Large intestine (tissue), 12 donors: ENCODE results near the gene POLR3F. TPM values are rescaled to one million over a fixed set of nuclear protein-coding genes. Genes with fewer than 3 reads are reported as not detected.

Experiments used
- DNase-seq, 2 donors: peaks; one replicate each; pipeline versions ENCODE4 v3.0.0 to v3.0.0-alpha.2; 2013
- H3K27ac ChIP-seq: one replicate; pipeline ENCODE4 v1.5.1; 2013; ENCODE audit warnings: low read length
- H3K27me3 ChIP-seq: 2 replicates; pipeline ENCODE4 v1.6.1; 2013; ENCODE audit warnings: low read length; ENCODE audit not compliant: control insufficient read depth, insufficient read depth
- H3K36me3 ChIP-seq: 2 replicates; pipeline ENCODE4 v1.6.1; 2013; ENCODE audit warnings: low read length; ENCODE audit not compliant: control insufficient read depth, insufficient read depth
- H3K4me1 ChIP-seq: one replicate; pipeline ENCODE4 v1.6.1; 2013; ENCODE audit warnings: low read length; ENCODE audit not compliant: control insufficient read depth, insufficient read depth
- H3K4me3 ChIP-seq: one replicate; pipeline ENCODE4 v1.5.1; 2013; ENCODE audit warnings: low read length
- H3K9me3 ChIP-seq: one replicate; pipeline ENCODE4 v1.6.1; 2013; ENCODE audit warnings: mild to moderate bottlenecking, low read depth, low read length, moderate library complexity; ENCODE audit not compliant: control insufficient read depth
- WGBS: methylation state at CpG from one replicate; pipeline ENCODE4 v1.1.5; 2013; ENCODE audit warnings: low lambda C conversion rate; ENCODE audit not compliant: insufficient coverage; 5-methylcytosine and 5-hydroxymethylcytosine counted together
- long read RNA-seq, 11 donors: transcript quantifications; one replicate each; lab custom pipeline, GENCODE V29; 2026
- polyA plus RNA-seq: library from polyadenylated mRNA; unstranded; fragments of 120-200 nt; gene quantifications from one replicate; pipeline ENCODE4 v1.2.1, GENCODE V29; 2013

POLR3F gene, protein sequence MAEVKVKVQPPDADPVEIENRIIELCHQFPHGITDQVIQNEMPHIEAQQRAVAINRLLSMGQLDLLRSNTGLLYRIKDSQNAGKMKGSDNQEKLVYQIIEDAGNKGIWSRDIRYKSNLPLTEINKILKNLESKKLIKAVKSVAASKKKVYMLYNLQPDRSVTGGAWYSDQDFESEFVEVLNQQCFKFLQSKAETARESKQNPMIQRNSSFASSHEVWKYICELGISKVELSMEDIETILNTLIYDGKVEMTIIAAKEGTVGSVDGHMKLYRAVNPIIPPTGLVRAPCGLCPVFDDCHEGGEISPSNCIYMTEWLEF
- 10.6 TPM for polyA plus RNA-seq
- long read RNA-seq, donor 1, partial matches to known transcripts, result 5 of 5 reads
- long read RNA-seq, donor 1, other reads (novel, unspliced or antisense), result 0 of 5 reads
- long read RNA-seq, donor 2, result 0 reads
- long read RNA-seq, donor 3, partial matches to known transcripts, result 0 of 4 reads
- long read RNA-seq, donor 3, other reads (novel, unspliced or antisense), result 0 of 4 reads
- long read RNA-seq, donor 4, result 0 reads
- long read RNA-seq, donor 5, partial matches to known transcripts, result 0 of 3 reads
- long read RNA-seq, donor 5, other reads (novel, unspliced or antisense), result 0 of 3 reads
- long read RNA-seq, donor 6, partial matches to known transcripts, result 0 of 2 reads
- long read RNA-seq, donor 6, other reads (novel, unspliced or antisense), result 0 of 2 reads
- long read RNA-seq, donor 7, partial matches to known transcripts, result 0 of 1 reads
- long read RNA-seq, donor 7, other reads (novel, unspliced or antisense), result 0 of 1 reads
- long read RNA-seq, donor 8, partial matches to known transcripts, result 11 of 14 reads
- long read RNA-seq, donor 8, other reads (novel, unspliced or antisense), result 0 of 14 reads
- long read RNA-seq, donor 9, partial matches to known transcripts, result 11 of 16 reads
- long read RNA-seq, donor 9, other reads (novel, unspliced or antisense), result 0 of 16 reads
- long read RNA-seq, donor 10, transcript POLR3F-201 (9 exons, 2,416 nt), result major isoform, 5 of 5 reads
- long read RNA-seq, donor 10, partial matches to known transcripts, result 0 of 5 reads
- long read RNA-seq, donor 10, other reads (novel, unspliced or antisense), result 0 of 5 reads
- long read RNA-seq, donor 11, result 0 reads

DNA sequence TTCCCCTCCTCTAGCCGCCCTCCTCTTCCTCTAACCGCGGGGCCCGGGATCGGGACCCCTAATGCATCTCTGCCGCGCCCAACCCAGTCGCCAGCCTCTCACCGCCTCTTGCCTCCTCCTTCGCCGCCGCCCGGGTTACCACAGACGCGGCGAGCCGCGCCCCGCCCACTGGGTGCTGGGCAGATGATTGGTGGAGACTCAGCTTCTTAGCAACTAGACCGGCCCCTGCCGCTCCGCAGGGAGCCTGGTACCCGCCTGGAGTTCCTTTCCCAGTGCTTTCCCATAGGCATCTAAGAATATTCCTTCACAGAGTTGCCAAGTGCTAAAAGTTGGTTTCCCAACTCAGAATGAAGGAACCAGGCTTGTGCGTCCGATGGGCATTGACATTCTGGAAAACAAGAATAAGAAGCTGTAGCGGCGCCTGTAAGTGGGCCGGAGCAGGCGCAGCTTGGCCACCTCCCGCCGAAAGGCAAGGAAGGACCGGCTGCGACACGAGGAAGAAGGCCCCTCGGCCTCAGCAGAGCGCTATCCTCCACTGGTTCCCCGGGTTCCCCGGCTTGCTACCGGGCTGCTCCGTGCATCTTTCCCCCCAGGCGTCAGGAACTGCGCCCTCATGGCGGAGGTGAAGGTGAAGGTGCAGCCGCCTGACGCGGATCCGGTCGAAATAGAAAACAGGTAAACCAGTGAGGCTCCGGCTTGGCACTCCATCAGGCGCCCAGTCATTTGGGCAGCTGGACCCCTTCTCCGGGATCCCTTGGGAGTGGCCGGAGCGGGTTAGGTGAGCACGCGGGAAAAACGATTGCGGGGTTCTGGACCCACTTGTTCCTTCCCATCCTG, at the start of gene POLR3F, which contains the start of gene DZANK1:
POLR3F (plus strand) TSS at position 497 of the 837 bp plus-strand sequence; CDS start at position 614, 117 bp downstream.
DZANK1 (minus strand) TSS at position 137 of the 837 bp plus-strand sequence. CDS start 1,672 bp downstream, outside the sequence.
- peak; percentile 96 to 97 for DNase-seq
- Histone ChIP-seq H3K27me3 (no peaks in the 10 kb centered on the region), H3K9me3 (no peaks in the 10 kb centered on the region), H3K4me1 (no peaks in the 10 kb centered on the region), H3K4me3 (peak within 1 kb of the TSS; percentile 91), H3K36me3 (peaks cover 21% of the 10 kb centered on the region), H3K27ac (peak within 1 kb of the TSS; percentile 64)
- WGBS, result 0% methylated on average over 4 of the region's 57 CpGs

DNA sequence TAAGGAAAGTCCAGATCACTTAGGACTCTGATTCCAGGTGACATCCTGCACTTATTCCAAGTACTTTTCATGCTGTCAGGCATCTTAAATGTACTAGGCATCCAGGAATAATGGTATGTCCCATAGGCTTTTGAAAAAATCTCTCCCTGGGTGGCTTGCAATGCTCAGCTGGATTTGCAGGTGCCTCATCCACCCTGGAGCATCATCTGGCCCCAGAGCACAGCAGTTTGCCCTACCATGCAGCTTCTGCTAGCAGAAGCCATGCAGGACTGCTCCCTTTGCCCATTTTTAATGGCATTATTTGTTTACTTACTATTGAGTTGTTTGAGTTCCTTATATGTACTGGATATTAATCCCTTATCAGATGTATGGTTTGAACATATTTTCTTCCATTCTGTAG, 45.6 kb upstream of the POLR3F start:
- Histone ChIP-seq H3K27ac (no peak overlapping the region), H3K9me3 (no peaks in the 10 kb centered on the region), H3K4me1 (no peaks in the 10 kb centered on the region), H3K27me3 (no peaks in the 10 kb centered on the region), H3K4me3 (no peak overlapping the region), H3K36me3 (no peaks in the 10 kb centered on the region)
- DNase-seq, result no peak

DNA sequence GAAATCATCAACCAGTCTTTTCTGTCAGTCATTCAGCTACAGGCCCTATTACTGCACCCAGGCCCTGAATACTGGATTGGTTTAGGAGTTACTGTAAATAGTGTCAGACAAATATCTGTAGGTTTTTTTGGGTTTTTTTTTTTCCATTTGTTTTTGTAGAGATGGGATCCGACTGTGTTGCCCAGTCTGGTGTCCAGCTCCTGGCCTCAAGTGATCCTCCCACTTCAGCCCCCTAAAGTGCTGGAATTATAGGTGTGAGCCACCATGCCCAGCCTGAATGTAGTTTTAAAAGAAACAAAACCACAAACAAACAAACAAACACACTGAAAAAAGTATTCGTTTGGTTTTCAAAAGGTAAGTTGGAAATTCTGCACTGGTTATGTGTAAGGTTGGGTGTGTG, 40.0 kb upstream of the POLR3F start:
- WGBS, result 100% methylated on average over 1 of the region's 2 CpGs
- no peak overlapping the region for H3K4me3 ChIP-seq
- no peak overlapping the region for H3K27ac ChIP-seq
- no peaks in the 10 kb centered on the region for H3K9me3 ChIP-seq
- no peaks in the 10 kb centered on the region for H3K36me3 ChIP-seq
- no peak for DNase-seq
- no peaks in the 10 kb centered on the region for H3K27me3 ChIP-seq
- peaks cover 6% of the 10 kb centered on the region for H3K4me1 ChIP-seq

DNA sequence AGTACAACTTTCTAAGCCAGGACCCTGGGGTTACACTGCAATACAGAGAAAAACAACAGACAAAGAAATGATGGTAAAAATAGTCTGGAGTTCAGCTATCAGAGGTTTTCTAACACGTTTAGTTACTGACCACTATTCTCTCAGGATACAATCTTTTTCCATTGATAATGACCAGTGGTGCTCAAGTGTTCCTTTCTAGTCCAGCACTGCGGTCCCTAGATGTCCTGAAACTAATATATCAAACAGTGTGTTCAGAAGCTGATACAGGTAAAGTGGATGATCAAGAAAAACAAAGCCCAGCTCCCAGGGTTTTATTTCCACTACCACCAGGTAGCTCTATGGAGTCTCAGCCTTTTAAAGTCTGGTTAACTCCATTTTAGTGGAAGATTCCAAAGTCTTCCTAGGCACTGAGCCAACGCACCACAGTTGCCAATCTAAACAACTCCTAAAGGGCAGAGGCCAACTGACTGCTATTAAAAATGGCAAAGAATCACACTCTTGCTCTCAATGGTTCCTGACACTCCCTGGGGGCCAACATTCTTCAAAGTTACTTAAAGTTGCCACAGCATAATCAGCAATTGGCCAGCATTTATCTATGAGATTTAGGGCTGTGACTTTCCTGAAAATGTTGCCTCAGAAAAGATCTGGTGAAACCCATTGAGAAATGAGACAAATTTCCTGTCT, 38.6 kb upstream of the POLR3F start:
- H3K4me3 ChIP-seq, result no peak overlapping the region
- H3K4me1 ChIP-seq, result peaks cover 6% of the 10 kb centered on the region
- no peak overlapping the region for H3K27ac ChIP-seq
- H3K36me3 ChIP-seq, result no peaks in the 10 kb centered on the region
- no peaks in the 10 kb centered on the region for H3K27me3 ChIP-seq
- DNase-seq, result peak; percentile 33 to 75
- no CpG with 5 or more reads among the region's 3 CpGs for WGBS
- no peaks in the 10 kb centered on the region for H3K9me3 ChIP-seq

DNA sequence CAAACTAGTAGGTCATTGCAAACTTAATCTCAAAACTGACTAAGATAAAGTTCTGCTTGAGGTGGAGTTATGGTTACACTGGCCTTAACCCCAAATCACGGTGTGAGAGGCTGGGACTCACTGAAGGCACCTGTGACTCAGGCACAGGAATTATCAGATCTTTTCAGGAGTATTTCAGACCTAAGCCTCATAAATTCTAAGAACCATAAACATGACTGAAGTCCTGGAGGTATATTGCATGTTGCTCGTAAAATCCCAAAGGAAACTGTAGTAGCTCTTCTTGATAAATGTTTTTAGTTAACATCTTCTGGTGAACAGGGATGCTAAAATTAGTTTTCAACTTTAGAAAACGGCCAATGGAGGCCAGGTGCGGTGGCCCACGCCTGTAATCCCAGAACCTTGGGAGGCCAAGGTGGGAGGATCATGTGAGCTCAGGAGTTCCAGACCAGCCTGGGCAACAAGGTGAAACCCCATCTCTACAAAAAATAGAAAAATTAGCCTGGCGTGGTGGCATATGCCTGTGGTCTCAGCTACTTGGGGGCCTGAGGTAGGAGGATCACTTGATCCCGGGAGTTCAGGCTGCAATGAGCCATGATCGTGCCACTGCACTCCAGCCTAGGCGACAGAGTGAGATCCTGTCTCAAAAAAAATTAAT, 36.9 kb upstream of the POLR3F start:
- Histone ChIP-seq H3K9me3 (no peaks in the 10 kb centered on the region), H3K27ac (no peak overlapping the region), H3K4me1 (peaks cover 6% of the 10 kb centered on the region), H3K27me3 (no peaks in the 10 kb centered on the region), H3K4me3 (no peak overlapping the region), H3K36me3 (no peaks in the 10 kb centered on the region)
- DNase-seq, result peak; percentile 57 to 84
- no CpG with 5 or more reads among the region's 9 CpGs for WGBS

DNA sequence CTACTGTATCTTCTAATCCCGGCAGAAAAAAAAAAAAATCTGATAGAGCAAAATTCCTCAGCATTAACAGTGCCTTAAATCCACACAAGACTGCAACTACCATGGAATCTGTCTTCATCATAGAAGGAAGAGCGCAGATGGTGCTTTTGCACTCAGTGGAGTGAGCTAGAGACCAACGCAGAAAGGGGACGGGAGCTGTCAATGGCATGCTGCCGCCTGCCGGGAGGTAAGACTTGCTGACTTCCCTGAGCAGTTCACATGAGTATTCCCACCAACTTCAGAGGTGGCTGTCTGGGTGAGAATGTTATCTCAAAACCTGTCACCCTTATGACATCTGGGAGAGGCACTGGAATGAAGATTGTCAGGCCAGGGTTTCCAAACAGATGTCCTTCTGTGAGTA, 36.0 kb upstream of the POLR3F start:
- H3K4me1 ChIP-seq, result peaks cover 6% of the 10 kb centered on the region
- H3K9me3 ChIP-seq, result no peaks in the 10 kb centered on the region
- peak; percentile 49 to 64 for DNase-seq
- H3K4me3 ChIP-seq, result no peak overlapping the region
- WGBS, result no CpG with 5 or more reads among the region's 6 CpGs
- H3K27ac ChIP-seq, result no peak overlapping the region
- no peaks in the 10 kb centered on the region for H3K27me3 ChIP-seq
- H3K36me3 ChIP-seq, result no peaks in the 10 kb centered on the region

DNA sequence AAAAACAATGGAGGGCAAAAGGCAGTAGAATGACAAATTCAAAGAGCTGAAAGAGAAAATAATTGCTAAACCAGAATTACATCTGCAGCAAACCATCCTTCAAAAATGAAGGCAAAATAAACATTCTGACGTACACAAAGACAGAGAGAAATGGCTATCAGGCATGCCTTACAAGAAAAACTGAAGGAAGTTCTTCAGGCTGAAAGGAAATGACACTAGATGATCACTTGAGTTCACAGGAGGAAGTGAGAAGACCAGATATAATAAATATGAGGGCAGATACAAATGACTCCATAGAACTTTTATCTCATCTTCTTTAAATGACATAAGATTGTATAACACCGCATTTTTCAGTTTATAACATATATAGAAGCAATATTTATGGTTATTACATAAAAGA, 30.3 kb upstream of the POLR3F start:
- Histone ChIP-seq H3K27me3 (no peaks in the 10 kb centered on the region), H3K4me3 (no peak overlapping the region), H3K4me1 (no peaks in the 10 kb centered on the region), H3K9me3 (no peaks in the 10 kb centered on the region), H3K27ac (no peak overlapping the region), H3K36me3 (no peaks in the 10 kb centered on the region)
- WGBS, result no CpG with 5 or more reads among the region's 2 CpGs
- no peak for DNase-seq

DNA sequence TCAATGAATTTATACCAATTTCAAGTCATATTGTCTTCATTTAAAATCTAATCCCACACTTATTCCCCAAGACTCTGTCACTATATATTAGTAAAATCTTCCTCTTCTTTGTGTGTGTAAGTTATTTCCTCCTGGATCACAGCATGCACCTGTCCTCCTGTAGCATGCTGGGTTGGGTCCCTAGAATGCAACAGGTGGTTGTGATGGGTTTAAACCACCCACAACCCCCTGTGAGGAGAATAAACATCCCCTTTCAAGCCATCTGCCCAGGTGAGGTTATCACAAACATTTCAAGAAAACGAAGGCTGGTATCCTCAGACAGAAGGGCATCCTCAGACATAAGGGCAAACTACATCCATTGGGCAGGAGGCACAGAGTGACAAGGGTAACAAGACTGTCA, 26.8 kb upstream of the POLR3F start:
- no peaks in the 10 kb centered on the region for H3K36me3 ChIP-seq
- no CpG with 5 or more reads among the region's 1 CpG for WGBS
- DNase-seq, result no peak
- no peaks in the 10 kb centered on the region for H3K4me1 ChIP-seq
- no peaks in the 10 kb centered on the region for H3K9me3 ChIP-seq
- H3K4me3 ChIP-seq, result no peak overlapping the region
- no peak overlapping the region for H3K27ac ChIP-seq
- no peaks in the 10 kb centered on the region for H3K27me3 ChIP-seq

DNA sequence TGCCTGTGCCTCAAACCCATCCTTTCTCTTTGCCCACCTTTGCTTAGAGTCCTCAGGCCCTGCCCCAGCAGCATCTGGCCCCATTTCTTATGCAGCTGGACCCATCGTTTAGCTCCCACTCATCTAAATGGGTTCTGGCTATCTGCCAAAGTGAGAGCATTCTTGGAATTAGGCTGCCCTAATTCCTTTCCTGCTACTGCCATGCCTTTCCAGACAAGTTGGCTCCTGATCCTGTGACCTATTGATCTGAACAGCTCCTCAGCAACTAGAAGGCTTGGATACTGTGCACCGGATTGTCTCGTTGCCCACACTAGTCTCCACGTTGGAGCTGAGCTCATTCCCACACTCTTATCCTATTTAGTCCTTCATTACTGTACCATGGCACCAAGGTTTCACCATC, 23.3 kb upstream of the POLR3F start:
- Histone ChIP-seq H3K36me3 (no peaks in the 10 kb centered on the region), H3K27ac (no peak overlapping the region), H3K4me1 (no peaks in the 10 kb centered on the region), H3K9me3 (no peaks in the 10 kb centered on the region), H3K27me3 (no peaks in the 10 kb centered on the region), H3K4me3 (no peak overlapping the region)
- WGBS, result no CpG with 5 or more reads among the region's 4 CpGs
- DNase-seq, result no peak
